NB4 (cell line): Measurements from ENCODE around the gene MORF4L2.

Experiments
- CTCF ChIP-seq: IDR thresholded peaks from one replicate; pipeline ENCODE4 v1.5.1; 2012; ENCODE audit warnings: low read depth, low read length
- POLR2A ChIP-seq: IDR thresholded peaks from 2 replicates; pipeline ENCODE4 v1.6.1; 2011; ENCODE audit warnings: mild to moderate bottlenecking; ENCODE audit not compliant: insufficient read length; ENCODE audit errors: extremely low read depth

GRCh38 chrX:103631145-103631544, 55.4 kb downstream of the MORF4L2 start:
- TF ChIP-seq CTCF: no peak
- TF ChIP-seq POLR2A: no peak
